Measurements from ENCODE around the gene TNS1.

DNA sequence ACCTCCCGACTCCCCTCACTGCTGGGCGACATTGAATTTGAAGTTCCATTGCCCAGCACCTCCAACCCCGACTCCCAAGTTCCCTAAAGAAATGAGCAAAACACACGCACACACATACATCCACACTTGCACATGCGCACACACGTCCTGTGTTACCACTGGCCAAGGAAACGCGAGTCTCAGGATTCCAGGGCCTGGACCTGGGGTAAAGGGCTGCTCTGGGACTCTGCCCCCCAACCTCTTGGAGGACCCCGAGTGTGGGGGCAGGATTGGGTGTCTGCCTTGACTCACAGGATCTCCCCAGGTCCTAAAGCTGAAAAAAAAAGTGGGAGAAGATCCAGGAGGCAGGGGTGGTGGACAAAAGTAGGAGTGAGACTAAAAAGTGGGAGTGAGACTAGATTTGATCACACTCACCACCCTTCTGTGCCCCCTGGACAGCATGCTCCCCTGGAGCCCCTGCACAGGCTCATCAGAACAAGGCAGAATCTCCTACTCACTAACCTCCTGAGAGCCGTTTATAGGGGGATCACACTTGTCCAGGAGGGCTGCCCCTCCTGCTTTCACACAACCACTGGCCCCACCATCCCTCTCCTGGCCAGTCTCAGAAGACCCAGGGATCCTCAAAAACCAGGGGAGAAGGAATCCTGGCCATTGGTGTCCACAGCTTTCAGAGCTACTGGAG, 202.2 kb downstream of the TNS1 start:
- TF ChIP-seq, protein P1, sequence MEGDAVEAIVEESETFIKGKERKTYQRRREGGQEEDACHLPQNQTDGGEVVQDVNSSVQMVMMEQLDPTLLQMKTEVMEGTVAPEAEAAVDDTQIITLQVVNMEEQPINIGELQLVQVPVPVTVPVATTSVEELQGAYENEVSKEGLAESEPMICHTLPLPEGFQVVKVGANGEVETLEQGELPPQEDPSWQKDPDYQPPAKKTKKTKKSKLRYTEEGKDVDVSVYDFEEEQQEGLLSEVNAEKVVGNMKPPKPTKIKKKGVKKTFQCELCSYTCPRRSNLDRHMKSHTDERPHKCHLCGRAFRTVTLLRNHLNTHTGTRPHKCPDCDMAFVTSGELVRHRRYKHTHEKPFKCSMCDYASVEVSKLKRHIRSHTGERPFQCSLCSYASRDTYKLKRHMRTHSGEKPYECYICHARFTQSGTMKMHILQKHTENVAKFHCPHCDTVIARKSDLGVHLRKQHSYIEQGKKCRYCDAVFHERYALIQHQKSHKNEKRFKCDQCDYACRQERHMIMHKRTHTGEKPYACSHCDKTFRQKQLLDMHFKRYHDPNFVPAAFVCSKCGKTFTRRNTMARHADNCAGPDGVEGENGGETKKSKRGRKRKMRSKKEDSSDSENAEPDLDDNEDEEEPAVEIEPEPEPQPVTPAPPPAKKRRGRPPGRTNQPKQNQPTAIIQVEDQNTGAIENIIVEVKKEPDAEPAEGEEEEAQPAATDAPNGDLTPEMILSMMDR (IDR thresholded peaks at IDR 0.05): no peak
- no peak for TF ChIP-seq POLR2A (IDR thresholded peaks at IDR 0.05)
